OCI-LY7 (cell line): Measurements from ENCODE around the gene CDCP1. TPM values are rescaled to one million over a fixed set of nuclear protein-coding genes. Genes with fewer than 3 reads are reported as not detected.

ENCODE experiments used
- Bru-seq: library from RNA; stranded (reverse); fragments of 400-500 nt; gene quantifications from one replicate; lab custom pipeline; 2021; lab: Mats Ljungman, UMichigan
- BruChase-seq, 2 experiments: library from RNA; stranded (reverse); fragments of 400-500 nt; gene quantifications; one replicate each; lab custom pipeline; 2021; lab: Mats Ljungman, UMichigan
- BruUV-seq: library from RNA; stranded (reverse); fragments of 400-500 nt; replicated peaks from 2 replicates; lab custom pipeline; 2021; lab: Mats Ljungman, UMichigan
- CTCF ChIA-PET: fragments of 300-600 bp; sonication (Branson Sonifier 250); formaldehyde crosslinking; loops from one replicate; lab custom pipeline; 2022; ENCODE audit warnings: antibody characterized with exemption; ENCODE audit not compliant: unreplicated experiment; lab: Charles Lee
- POLR2A ChIA-PET: fragments of 300-600 bp; sonication (Branson Sonifier 250); formaldehyde crosslinking; loops from one replicate; lab custom pipeline; 2022; ENCODE audit warnings: antibody characterized with exemption; lab: Charles Lee
- DNase-seq: peaks from one replicate; pipeline ENCODE4 v3.0.0-alpha.2; 2015; ENCODE audit warnings: low spot score
- H2AFZ ChIP-seq: fragments of 200-600 bp; sonication (generic), shearing (Covaris generic); 2 replicates; pipeline ENCODE4 v1.6.1; 2014; ENCODE audit warnings: mild to moderate bottlenecking, antibody characterized with exemption, low read length, moderate library complexity
- H3K27ac ChIP-seq: fragments of 200-600 bp; sonication (generic); 2 replicates; pipeline ENCODE4 v1.5.1; 2014; ENCODE audit warnings: mixed run types, low read depth, mild to moderate bottlenecking, moderate library complexity, low read length, inconsistent platforms; ENCODE audit not compliant: poor library complexity, severe bottlenecking
- H3K36me3 ChIP-seq: fragments of 200-600 bp; sonication (generic); 2 replicates; pipeline ENCODE4 v1.6.1; 2014; ENCODE audit warnings: mild to moderate bottlenecking, antibody characterized with exemption, low read length, moderate library complexity, mixed read lengths; ENCODE audit not compliant: insufficient read depth
- H3K4me1 ChIP-seq: fragments of 200-600 bp; sonication (generic); 2 replicates; pipeline ENCODE4 v1.5.1; 2014; ENCODE audit warnings: mild to moderate bottlenecking, low read length; ENCODE audit not compliant: insufficient read depth, poor library complexity, severe bottlenecking
- H3K4me2 ChIP-seq: fragments of 200-600 bp; sonication (generic); 2 replicates; pipeline ENCODE4 v1.6.1; 2014; ENCODE audit warnings: mild to moderate bottlenecking, low read length
- H3K4me3 ChIP-seq: fragments of 200-600 bp; sonication (generic); 2 replicates; pipeline ENCODE4 v1.5.1; 2014; ENCODE audit warnings: mild to moderate bottlenecking, low read depth, low read length; ENCODE audit not compliant: poor library complexity, severe bottlenecking
- H3K79me2 ChIP-seq: fragments of 200-600 bp; sonication (generic); 2 replicates; pipeline ENCODE4 v1.6.1; 2016; ENCODE audit warnings: low read depth, mild to moderate bottlenecking, low read length, moderate library complexity, mixed read lengths; ENCODE audit not compliant: insufficient read depth
- H3K9me2 ChIP-seq: fragments of 200-600 bp; sonication (generic); 2 replicates; pipeline ENCODE4 v1.6.1; 2016; ENCODE audit warnings: mild to moderate bottlenecking, low read length, mixed read lengths; ENCODE audit not compliant: insufficient read depth
- H3K9me3 ChIP-seq: fragments of 200-600 bp; sonication (generic); 2 replicates; pipeline ENCODE4 v1.6.1; 2014; ENCODE audit warnings: mild to moderate bottlenecking, mixed run types, low read length, mixed read lengths
- H4K20me1 ChIP-seq: fragments of 200-600 bp; sonication (generic); 2 replicates; pipeline ENCODE4 v1.6.1; 2014; ENCODE audit warnings: mild to moderate bottlenecking, antibody characterized with exemption, low read length, moderate library complexity, mixed read lengths; ENCODE audit not compliant: insufficient read depth
- CTCF ChIP-seq: fragments of 200-600 bp; sonication (generic); conservative IDR thresholded peaks from 2 replicates; pipeline ENCODE4 v1.5.1; 2014; ENCODE audit warnings: mild to moderate bottlenecking, antibody characterized with exemption, low read length, moderate library complexity, mixed read lengths
- EZH2phosphoT487 ChIP-seq: fragments of 200-600 bp; sonication (generic); IDR thresholded peaks from 2 replicates; pipeline ENCODE4 v1.6.1; 2018; ENCODE audit warnings: low read depth, borderline replicate concordance, mild to moderate bottlenecking, mixed run types, antibody characterized with exemption, low read length, moderate library complexity, mixed read lengths
- intact Hi-C: fragments of 100-400 bp; cut with micrococcal nuclease; formaldehyde crosslinking; loops from one replicate; pipeline ENCODE4 v1.10.0; 2022; ENCODE audit not compliant: unreplicated experiment
- long read RNA-seq: library from polyadenylated mRNA; stranded (forward); transcript quantifications from one replicate; pipeline ENCODE4 v2.0.0, GENCODE V29; 2022
- total RNA-seq, 2 experiments: library from RNA; depleted of rRNA in 1 of 2; stranded (reverse); fragments of >200 nt in 1 of 2; shearing (Covaris generic) in 1 of 2; gene quantifications; 2 replicates each; pipeline ENCODE4 v1.2.3, GENCODE V29; 2014 to 2022

CDCP1 gene
- total RNA-seq (2014; rRNA removed; shearing (Covaris generic)) (not detected in 2 replicates), total RNA-seq (2022) (0.07 TPM in 1 of 2 replicates, not detected in the other), Bru-seq, nascent RNA (percentile 16 among the genes with signal in this experiment), BruChase-seq, experiment 1, labeled RNA remaining after a 6-hour chase (percentile 15 among the genes with signal in this experiment), BruChase-seq, experiment 2, labeled RNA remaining after a 2-hour chase (percentile 18 among the genes with signal in this experiment)
- long read RNA-seq = 0 reads

- H3K9me2 ChIP-seq = no peaks in the 10 kb centered on the region
- H3K4me1 ChIP-seq = no peaks in the 10 kb centered on the region
- H3K9me3 ChIP-seq = peaks cover 3% of the 10 kb centered on the region; the same call in 1 of the 2 replicates
- ChIA-PET CTCF (no interaction called here), POLR2A (no interaction called here)
- no peak for DNase-seq
- no peaks in the 10 kb centered on the region for H3K36me3 ChIP-seq
- no peak within 1 kb of the TSS for H2AFZ ChIP-seq
- no peaks in the 10 kb centered on the region for H4K20me1 ChIP-seq
- no TSS peak for BruUV-seq
- H3K27ac ChIP-seq = no peak within 1 kb of the TSS
- intact Hi-C loops = no loop called here
- no peaks in the 10 kb centered on the region for H3K79me2 ChIP-seq
- TF ChIP-seq CTCF = no peak
- TF ChIP-seq EZH2phosphoT487 = no peak
- no peak within 1 kb of the TSS for H3K4me3 ChIP-seq
- H3K4me2 ChIP-seq = no peak within 1 kb of the TSS
These were observed at the start of gene CDCP1 for GRCh38 chr3:45145681-45146614. Gene CDCP1, minus strand, starts transcription at chr3:45146378. Its CDS starts 91 bp downstream, at chr3:45146287.

- ChIA-PET CTCF (no interaction called here), POLR2A (no interaction called here)
- no peaks in the 10 kb centered on the region for H3K36me3 ChIP-seq
- no peak overlapping the region for H3K4me2 ChIP-seq
- no peak for TF ChIP-seq CTCF
- no peak for TF ChIP-seq EZH2phosphoT487
- intact Hi-C loops = no loop called here
- H3K79me2 ChIP-seq = no peaks in the 10 kb centered on the region
- no peak overlapping the region for H3K27ac ChIP-seq
- H4K20me1 ChIP-seq = no peaks in the 10 kb centered on the region
- no peak overlapping the region for H3K4me3 ChIP-seq
- DNase-seq = no peak
- no peak overlapping the region for H2AFZ ChIP-seq
- no TSS peak for BruUV-seq
- no peaks in the 10 kb centered on the region for H3K9me3 ChIP-seq
- no peaks in the 10 kb centered on the region for H3K9me2 ChIP-seq
- H3K4me1 ChIP-seq = no peaks in the 10 kb centered on the region
These were observed 48.6 kb upstream of the CDCP1 start for GRCh38 chr3:45194791-45195190.
